Measurements from ENCODE around the gene COMMD1.
"Not testable (repeated sequence)": the region's sequence is repeated elsewhere in the genome, so short reads cannot be mapped to it uniquely, and the experiment has no call there.

Gene COMMD1

GRCh38 chr2:61905372-61906185 lies at the start of gene COMMD1:
Gene COMMD1, plus strand, starts transcription at chr2:61905674. Its CDS starts 5 bp downstream, at chr2:61905679.
- peak; percentile 71 to 82 (median 79) for DNase-seq (ENCODE audit: low read depth in 2 of 3, low spot score in 1 of 3)

GRCh38 chr2:61857224-61857623 lies 48.2 kb upstream of the COMMD1 start:
- no peak for DNase-seq (ENCODE audit: low read depth in 2 of 3, low spot score in 1 of 3)

GRCh38 chr2:61862085-61862484 lies 43.4 kb upstream of the COMMD1 start:
- DNase-seq (ENCODE audit: low read depth in 2 of 3, low spot score in 1 of 3): no peak

DNA sequence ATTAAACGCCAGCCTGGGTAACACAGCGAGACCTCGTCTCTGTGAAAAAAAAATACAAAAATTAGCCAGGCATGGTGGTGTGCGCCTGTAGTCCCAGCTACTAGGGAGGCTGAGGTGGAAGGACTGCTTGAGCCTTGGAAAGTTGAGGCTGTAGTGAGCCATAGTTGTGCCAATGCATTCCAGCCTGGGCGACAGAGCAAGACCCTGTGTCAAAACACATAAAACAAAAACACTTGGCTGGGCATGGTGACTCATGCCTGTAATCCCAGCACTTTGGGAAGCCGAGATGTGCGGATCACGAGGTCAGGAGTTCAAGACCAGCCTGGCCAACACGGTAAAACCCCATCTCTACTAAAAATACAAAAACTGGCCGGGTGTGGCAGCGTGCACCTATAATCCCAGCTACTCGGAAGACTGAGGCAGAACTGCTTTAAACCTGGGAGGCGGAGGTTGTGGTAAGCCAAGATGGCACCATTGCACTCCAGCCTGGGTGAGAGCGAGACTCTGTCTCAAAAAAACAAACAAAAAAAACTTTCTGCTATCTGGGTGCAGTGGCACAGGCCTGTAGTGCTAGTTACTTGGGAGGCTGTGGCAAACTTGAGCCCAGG lies 38.9 kb upstream of the COMMD1 start:
- not testable (repeated sequence) for DNase-seq (ENCODE audit: low read depth in 2 of 3, low spot score in 1 of 3)

GRCh38 chr2:61876400-61876799 lies 29.1 kb upstream of the COMMD1 start:
- no peak for DNase-seq (ENCODE audit: low read depth in 2 of 3, low spot score in 1 of 3)

DNA sequence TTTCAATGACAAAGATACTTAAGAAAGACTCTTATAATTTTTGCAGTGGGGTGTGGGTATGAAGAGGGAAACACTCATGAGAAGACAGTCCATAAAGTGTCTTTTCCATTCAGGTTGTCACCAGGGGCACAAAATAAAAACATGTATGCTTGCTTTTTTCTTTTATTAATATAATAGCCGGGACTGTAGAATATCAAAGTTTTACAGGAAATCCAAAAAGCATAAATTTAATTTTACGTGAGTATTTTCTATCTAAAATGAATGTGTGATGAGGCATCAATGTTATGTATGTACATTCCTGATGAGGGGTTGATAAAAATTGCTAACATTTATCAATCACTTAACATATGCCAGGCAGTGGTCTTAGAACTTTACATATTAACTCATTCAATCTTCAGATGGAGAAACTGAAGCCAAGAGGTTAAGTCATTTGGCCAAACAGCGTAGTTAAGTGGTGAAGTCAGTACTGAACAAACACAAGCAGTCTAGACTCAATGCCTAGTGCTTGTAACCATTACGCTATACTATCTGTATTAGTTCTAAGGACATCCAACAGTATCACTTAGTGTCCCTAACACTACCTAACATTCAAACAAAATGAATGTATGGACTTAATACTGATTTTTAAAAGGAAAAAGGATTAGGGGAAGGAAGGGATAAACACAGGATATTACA lies 27.8 kb upstream of the COMMD1 start:
- no peak for DNase-seq (ENCODE audit: low read depth in 2 of 3, low spot score in 1 of 3)

- DNase-seq (ENCODE audit: low read depth in 2 of 3, low spot score in 1 of 3): no peak
These were observed 26.7 kb upstream of the COMMD1 start for GRCh38 chr2:61878761-61879160.

- not testable (repeated sequence) for DNase-seq (ENCODE audit: low read depth in 2 of 3, low spot score in 1 of 3)
These were observed 26.1 kb upstream of the COMMD1 start for GRCh38 chr2:61879351-61879750.

DNA sequence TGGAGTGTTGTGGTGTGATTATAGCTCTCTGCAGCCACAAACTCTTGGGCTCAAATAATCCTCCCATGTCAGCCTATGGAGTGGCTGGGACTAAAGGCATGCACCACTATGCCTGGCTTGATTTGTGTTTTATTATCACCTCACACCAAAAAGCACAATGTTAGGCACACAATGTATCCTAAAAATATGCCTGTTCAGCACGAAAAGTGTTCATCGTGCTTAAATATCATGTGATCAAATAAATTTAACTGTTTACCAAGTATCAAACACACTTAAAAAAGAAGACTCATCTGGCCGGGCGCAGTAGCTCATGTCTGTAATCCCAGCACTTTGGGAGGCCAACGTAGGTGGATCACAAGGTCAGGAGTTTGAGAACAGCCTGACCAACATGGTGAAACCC lies 22.6 kb upstream of the COMMD1 start:
- no peak for DNase-seq (ENCODE audit: low read depth in 2 of 3, low spot score in 1 of 3)

GRCh38 chr2:61885896-61886603 lies 19.4 kb upstream of the COMMD1 start:
- no peak for DNase-seq (ENCODE audit: low read depth in 2 of 3, low spot score in 1 of 3)

- peak in 2 of 3 donors; percentile 19 to 25 for DNase-seq (ENCODE audit: low read depth in 2 of 3, low spot score in 1 of 3)
These were observed 17.7 kb upstream of the COMMD1 start for GRCh38 chr2:61887717-61888266.

DNA sequence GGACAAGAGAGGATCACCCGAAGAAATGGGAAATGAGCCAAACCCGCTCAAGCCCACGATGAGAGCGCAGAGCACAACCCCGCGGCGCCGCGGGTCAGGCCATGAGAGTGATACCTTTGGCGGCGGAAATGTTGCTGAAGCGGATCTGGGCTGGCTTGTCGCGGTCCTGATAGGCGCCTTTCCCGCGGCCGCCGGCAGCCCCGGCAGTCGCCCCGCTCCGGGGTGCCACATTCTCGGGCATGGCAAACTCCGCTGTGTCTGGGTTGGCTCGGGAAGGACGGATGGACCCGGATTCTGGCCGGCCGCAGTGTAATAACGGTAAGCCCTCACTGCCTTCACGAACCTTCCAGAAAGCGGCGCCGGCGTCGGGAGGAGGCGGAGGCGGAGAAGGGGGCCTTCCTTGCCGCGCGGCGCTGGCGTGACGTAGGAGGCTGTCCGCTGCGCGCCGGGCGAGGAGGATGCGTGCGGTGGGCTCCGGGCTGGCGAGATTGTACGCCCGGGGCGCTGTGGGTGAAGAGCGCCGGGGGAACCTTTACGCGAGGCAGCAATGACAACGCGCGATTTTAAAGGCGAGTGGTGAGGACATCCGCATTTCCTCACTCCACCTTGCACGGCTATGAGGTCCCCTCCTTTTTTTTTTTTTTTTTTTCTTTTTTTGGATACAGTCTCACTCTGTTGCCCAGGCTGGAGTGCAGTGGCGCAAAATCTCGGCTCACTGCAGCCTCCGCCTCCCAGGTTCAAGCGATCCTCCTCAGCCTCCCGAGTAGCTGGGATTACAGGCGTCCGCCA lies 17.0 kb upstream of the COMMD1 start, which contains the start of gene CCT4:
CCT4 (minus strand) TSS at position 390 of the 789 bp plus-strand sequence; CDS start at position 241, 149 bp downstream.
- peak; percentile 75 to 89 (median 83) for DNase-seq (ENCODE audit: low read depth in 2 of 3, low spot score in 1 of 3)

- DNase-seq (ENCODE audit: low read depth in 2 of 3, low spot score in 1 of 3): no peak
These were observed 6.7 kb upstream of the COMMD1 start for GRCh38 chr2:61898810-61899209.

GRCh38 chr2:61900281-61900680 lies 5.2 kb upstream of the COMMD1 start:
- no peak for DNase-seq (ENCODE audit: low read depth in 2 of 3, low spot score in 1 of 3)

DNA sequence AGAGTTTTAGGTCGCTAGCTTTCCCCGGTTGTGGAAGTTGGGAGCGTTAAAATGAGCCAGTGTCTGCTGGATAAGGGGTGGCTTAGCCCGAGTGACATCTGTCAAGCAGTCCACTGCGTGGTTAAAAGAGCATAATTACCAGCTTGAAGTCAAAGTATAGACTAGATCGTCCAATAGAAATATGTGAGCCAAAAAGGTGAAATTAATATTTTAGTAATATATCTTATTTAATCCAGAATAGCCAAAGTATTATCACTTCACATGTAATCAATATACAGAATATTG lies 654 bp downstream of the COMMD1 start:
- no peak for DNase-seq (ENCODE audit: low read depth in 2 of 3, low spot score in 1 of 3)

- DNase-seq (ENCODE audit: low read depth in 2 of 3, low spot score in 1 of 3): no peak
These were observed 3.6 kb downstream of the COMMD1 start for GRCh38 chr2:61909116-61909515.

GRCh38 chr2:61910603-61911002 lies 5.1 kb downstream of the COMMD1 start:
- no peak for DNase-seq (ENCODE audit: low read depth in 2 of 3, low spot score in 1 of 3)

DNA sequence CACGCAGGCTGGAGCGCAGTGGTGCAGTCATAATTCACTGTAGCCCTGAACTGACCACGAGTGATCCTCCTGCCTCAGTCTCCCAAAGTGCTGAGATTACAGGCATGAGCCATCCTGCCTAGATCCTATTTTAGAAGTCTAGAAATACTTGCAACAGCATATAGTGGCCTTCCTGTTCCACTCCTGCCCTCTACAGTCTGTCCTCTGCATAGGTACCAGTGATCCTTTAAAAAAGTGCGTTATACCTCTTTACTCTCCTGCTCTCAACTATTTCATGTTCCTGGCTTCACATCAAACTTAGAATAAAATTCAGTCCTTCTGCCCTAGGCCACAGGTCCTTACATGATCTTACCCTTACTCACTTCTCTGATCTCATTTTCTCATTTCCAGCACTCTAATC lies 6.0 kb downstream of the COMMD1 start:
- no peak for DNase-seq (ENCODE audit: low read depth in 2 of 3, low spot score in 1 of 3)

DNA sequence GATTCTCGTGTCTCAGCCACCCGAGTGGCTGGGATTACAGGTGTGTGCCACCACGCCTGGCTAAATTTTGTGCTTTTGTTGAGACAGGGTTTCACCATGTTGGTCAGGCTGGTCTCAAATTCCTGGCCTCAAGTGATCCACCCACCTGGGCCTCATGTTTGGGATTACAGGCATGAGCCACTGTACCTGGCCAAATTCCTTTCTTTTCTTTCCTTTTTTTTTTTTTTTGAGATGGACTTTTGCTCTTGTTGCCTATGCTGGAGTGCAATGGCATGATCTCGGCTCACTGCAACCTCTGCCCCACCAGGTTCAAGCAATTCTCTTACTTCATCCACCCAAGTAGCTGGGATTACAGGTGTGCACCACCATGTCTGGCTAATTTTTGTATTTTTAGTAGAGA lies 9.3 kb downstream of the COMMD1 start:
- DNase-seq (ENCODE audit: low read depth in 2 of 3, low spot score in 1 of 3): not testable (repeated sequence)

DNA sequence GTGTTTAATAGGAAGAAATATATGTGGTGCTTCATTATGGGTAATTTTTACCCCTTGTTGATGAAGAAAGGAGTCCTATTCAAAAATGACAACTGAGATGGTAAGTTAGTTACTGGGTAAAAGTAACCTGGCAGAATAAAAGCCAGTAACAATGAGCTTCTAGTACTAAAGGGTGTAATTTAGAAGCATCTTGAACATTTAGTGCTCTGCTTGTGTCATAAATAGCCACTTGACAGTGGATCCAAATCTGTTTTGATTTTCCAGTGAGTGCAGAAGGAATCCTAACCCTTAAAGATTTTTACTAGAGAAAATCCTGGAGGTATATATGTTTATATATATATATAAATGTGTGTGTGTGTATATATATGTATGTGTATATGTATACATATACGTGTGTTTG lies 15.1 kb downstream of the COMMD1 start:
- no peak for DNase-seq (ENCODE audit: low read depth in 2 of 3, low spot score in 1 of 3)
